ENCODE data around the gene LRG1.
"Not testable (repeated sequence)": the region's sequence is repeated elsewhere in the genome, so short reads cannot be mapped to it uniquely, and the experiment has no call there.

The LRG1 gene

GRCh38 chr19:4575267-4576015, 35.6 kb upstream of the LRG1 start:
- DNase-seq, result no peak

GRCh38 chr19:4573682-4574081, 33.8 kb upstream of the LRG1 start:
- DNase-seq, result no peak

GRCh38 chr19:4571305-4571917, 31.6 kb upstream of the LRG1 start:
- DNase-seq, result no peak

- DNase-seq, result no peak
Observed at GRCh38 chr19:4570916-4571304, 31.1 kb upstream of the LRG1 start.

- no peak for DNase-seq
Observed at GRCh38 chr19:4570402-4570801, 30.6 kb upstream of the LRG1 start.

- DNase-seq, result no peak
Observed at GRCh38 chr19:4568886-4569285, 29.1 kb upstream of the LRG1 start.

GRCh38 chr19:4567584-4568071, 27.8 kb upstream of the LRG1 start:
- DNase-seq, result no peak

GRCh38 chr19:4566402-4567051, 26.7 kb upstream of the LRG1 start:
- no peak for DNase-seq

GRCh38 chr19:4563562-4563961, 23.7 kb upstream of the LRG1 start:
- DNase-seq, result not testable (repeated sequence)

- DNase-seq, result not testable (repeated sequence)
Observed at GRCh38 chr19:4562085-4562484, 22.2 kb upstream of the LRG1 start.

GRCh38 chr19:4559569-4559968, 19.7 kb upstream of the LRG1 start, which contains the start of gene SEMA6B:
TSS of gene SEMA6B (minus strand) at chr19:4559684. CDS start at chr19:4558457, 1,227 bp downstream.
- DNase-seq, result no peak

GRCh38 chr19:4557971-4558941, 18.4 kb upstream of the LRG1 start:
- no peak for DNase-seq

- no peak for DNase-seq
Observed at GRCh38 chr19:4557144-4557970, 17.5 kb upstream of the LRG1 start.

GRCh38 chr19:4556597-4557127, 16.8 kb upstream of the LRG1 start:
- DNase-seq, result peak; percentile 34

GRCh38 chr19:4555657-4556561, 16.1 kb upstream of the LRG1 start:
- no peak for DNase-seq

GRCh38 chr19:4554717-4555116, 14.9 kb upstream of the LRG1 start:
- DNase-seq, result no peak

GRCh38 chr19:4553775-4554174, 13.9 kb upstream of the LRG1 start:
- DNase-seq, result no peak

- DNase-seq, result no peak
Observed at GRCh38 chr19:4553092-4553695, 13.4 kb upstream of the LRG1 start.

- no peak for DNase-seq
Observed at GRCh38 chr19:4552525-4552819, 12.6 kb upstream of the LRG1 start.

GRCh38 chr19:4550479-4551050, 10.7 kb upstream of the LRG1 start:
- DNase-seq, result no peak
